Regular cardiac myocyte (primary cell): ENCODE results near the gene CREBRF. TPM values are rescaled to one million over a fixed set of nuclear protein-coding genes. Genes with fewer than 3 reads are reported as not detected.

Source experiments
- total RNA-seq: library from RNA; depleted of rRNA; stranded (reverse); fragments of >200 nt; gene quantifications from 2 replicates; pipeline ENCODE4 v1.2.3, GENCODE V29; 2014

CREBRF gene, protein sequence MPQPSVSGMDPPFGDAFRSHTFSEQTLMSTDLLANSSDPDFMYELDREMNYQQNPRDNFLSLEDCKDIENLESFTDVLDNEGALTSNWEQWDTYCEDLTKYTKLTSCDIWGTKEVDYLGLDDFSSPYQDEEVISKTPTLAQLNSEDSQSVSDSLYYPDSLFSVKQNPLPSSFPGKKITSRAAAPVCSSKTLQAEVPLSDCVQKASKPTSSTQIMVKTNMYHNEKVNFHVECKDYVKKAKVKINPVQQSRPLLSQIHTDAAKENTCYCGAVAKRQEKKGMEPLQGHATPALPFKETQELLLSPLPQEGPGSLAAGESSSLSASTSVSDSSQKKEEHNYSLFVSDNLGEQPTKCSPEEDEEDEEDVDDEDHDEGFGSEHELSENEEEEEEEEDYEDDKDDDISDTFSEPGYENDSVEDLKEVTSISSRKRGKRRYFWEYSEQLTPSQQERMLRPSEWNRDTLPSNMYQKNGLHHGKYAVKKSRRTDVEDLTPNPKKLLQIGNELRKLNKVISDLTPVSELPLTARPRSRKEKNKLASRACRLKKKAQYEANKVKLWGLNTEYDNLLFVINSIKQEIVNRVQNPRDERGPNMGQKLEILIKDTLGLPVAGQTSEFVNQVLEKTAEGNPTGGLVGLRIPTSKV
- 6.5 and 24.8 TPM in 2 replicates for total RNA-seq

DNA sequence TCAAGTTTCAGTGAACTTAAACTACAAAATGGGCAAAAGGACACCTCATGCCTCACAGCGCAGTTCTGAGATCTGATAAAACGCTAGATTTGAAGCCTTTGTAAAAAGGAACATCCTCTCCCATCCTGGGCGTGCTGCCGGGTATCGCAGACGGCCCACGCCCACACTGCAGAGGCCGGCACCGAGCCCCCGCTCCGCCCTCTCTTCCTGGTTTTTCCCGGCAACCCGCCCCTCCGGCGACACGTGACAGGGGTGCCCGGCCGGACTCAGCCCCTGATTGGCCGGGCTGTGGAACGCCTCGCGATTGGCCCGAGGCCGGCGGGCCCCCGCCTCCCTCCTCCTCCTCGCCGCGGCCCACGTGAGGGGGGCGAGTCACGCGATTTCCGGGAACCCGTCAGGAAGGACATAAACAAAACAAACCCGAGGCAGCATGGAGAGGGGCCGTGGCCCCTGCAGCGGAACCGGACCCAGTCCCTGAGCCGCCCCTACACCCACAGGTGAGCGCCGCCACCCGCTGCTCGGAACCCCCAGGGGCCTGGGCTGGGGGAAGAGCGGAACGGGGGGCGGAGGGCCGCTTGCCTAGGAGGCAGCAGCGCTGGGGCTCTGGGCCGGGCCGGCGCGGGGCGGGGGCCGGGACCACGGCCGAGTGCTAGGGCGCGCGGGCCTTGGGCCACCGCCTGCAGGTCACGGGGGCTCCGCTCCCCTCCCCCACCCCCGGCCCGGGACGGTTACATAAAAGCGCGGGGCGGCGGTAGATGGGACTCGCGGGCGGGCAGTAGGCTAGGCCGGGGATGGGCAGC lies at the start of gene CREBRF:
Gene CREBRF (plus strand): TSS at position 370 of the 800 bp plus-strand sequence. CDS start 24,424 bp downstream, outside the sequence.

DNA sequence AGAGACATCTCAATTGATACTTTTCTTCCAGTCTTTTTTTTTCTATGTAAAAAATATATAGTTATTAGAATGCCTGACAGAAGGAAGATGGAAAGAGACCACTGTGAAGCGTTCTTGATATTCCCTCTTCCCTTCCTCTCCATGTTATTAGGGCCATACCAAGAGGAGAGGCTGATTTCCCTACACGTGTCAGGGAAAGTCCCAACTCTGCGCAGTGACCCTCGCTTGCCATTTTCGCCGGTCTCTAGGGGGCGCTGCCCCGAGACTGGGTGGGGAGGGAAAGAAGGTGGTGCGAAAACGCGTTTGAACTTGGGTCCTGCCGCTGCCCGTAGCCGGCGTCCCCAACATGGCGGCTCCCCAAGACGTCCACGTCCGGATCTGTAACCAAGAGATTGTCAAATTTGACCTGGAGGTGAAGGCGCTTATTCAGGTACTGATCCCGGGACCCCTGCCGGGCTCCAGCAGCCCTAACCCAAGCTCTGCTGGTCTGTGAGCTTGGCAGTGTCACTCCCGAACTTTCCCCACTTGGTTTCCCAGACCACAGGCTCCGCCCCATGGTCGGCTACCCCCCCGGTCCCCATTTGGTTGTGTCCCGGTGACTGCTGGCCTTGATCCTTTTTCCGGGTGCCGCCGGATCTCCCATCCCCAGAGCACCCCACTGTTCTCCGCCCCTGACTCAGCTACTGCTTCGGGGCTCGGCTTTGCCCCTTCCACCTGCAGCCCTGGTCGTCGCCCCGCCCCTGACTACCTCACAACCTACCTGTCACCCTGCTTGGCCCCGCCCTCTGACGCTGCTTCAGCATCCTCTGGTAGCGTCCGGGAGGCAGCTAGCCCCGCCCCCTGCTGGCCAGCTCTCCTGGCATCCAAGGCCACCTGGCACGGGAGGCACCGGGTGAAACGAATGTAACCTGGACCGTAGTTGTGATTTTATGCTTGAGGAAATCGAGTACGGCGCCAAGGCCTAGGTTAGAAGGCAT lies 88.3 kb downstream of the CREBRF start, which contains the start of gene BNIP1:
Gene BNIP1 (plus strand): TSS at position 332 of the 977 bp plus-strand sequence. CDS start 15 bp downstream, at position 347.

Other genes starting within 250 kb of the CREBRF start
- 136 and 152 TPM in 2 replicates for gene ERGIC1, start 222.1 kb upstream of the CREBRF start, total RNA-seq
- gene RPL26L1, start 96.9 kb upstream of the CREBRF start, total RNA-seq: 34.4 and 80.1 TPM in 2 replicates
- gene ATP6V0E1, start 72.6 kb upstream of the CREBRF start, total RNA-seq: 248 and 351 TPM in 2 replicates
- 23.6 and 32.1 TPM in 2 replicates for gene BNIP1, start 88.2 kb downstream of the CREBRF start, total RNA-seq
- 0.56 TPM in 1 of 2 replicates, not detected in the other for gene NKX2-5, start 178.9 kb downstream of the CREBRF start, total RNA-seq